NB4 (cell line): ENCODE results near the gene GPR158.

Experiments
- DNase-seq: peaks from one replicate; pipeline ENCODE4 v3.0.0; 2010; ENCODE audit warnings: low read depth
- H3K4me3 ChIP-seq: one replicate; pipeline ENCODE4 v1.5.1; 2011; ENCODE audit warnings: mild to moderate bottlenecking, low read depth, low read length, moderate library complexity
- MAX ChIP-seq: IDR thresholded peaks from 2 replicates; pipeline ENCODE4 v1.6.1; 2011; ENCODE audit warnings: low read depth, low read length
- MYC ChIP-seq: IDR thresholded peaks from 2 replicates; pipeline ENCODE4 v1.6.1; 2011; ENCODE audit warnings: low read depth, low read length
- POLR2A ChIP-seq: IDR thresholded peaks from 2 replicates; pipeline ENCODE4 v1.6.1; 2011; ENCODE audit warnings: mild to moderate bottlenecking; ENCODE audit not compliant: insufficient read length; ENCODE audit errors: extremely low read depth
- TF ChIP-seq, protein P1 (sequence below): IDR thresholded peaks from one replicate; pipeline ENCODE4 v1.5.1; 2012; ENCODE audit warnings: low read depth, low read length

The GPR158 gene

GRCh38 chr10:25245165-25245564, 70.4 kb downstream of the GPR158 start:
- TF ChIP-seq POLR2A (no peak), MAX (no peak), MYC (no peak)
- TF ChIP-seq, protein P1, sequence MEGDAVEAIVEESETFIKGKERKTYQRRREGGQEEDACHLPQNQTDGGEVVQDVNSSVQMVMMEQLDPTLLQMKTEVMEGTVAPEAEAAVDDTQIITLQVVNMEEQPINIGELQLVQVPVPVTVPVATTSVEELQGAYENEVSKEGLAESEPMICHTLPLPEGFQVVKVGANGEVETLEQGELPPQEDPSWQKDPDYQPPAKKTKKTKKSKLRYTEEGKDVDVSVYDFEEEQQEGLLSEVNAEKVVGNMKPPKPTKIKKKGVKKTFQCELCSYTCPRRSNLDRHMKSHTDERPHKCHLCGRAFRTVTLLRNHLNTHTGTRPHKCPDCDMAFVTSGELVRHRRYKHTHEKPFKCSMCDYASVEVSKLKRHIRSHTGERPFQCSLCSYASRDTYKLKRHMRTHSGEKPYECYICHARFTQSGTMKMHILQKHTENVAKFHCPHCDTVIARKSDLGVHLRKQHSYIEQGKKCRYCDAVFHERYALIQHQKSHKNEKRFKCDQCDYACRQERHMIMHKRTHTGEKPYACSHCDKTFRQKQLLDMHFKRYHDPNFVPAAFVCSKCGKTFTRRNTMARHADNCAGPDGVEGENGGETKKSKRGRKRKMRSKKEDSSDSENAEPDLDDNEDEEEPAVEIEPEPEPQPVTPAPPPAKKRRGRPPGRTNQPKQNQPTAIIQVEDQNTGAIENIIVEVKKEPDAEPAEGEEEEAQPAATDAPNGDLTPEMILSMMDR, result no peak
- DNase-seq, result no peak
- H3K4me3 ChIP-seq, result no peak overlapping the region

GRCh38 chr10:25257646-25258045, 82.8 kb downstream of the GPR158 start:
- peak; percentile 0 for DNase-seq
- no peak for TF ChIP-seq MAX
- TF ChIP-seq, protein P1, result no peak
- no peak for TF ChIP-seq MYC
- TF ChIP-seq POLR2A, result no peak
- no peak overlapping the region for H3K4me3 ChIP-seq

DNA sequence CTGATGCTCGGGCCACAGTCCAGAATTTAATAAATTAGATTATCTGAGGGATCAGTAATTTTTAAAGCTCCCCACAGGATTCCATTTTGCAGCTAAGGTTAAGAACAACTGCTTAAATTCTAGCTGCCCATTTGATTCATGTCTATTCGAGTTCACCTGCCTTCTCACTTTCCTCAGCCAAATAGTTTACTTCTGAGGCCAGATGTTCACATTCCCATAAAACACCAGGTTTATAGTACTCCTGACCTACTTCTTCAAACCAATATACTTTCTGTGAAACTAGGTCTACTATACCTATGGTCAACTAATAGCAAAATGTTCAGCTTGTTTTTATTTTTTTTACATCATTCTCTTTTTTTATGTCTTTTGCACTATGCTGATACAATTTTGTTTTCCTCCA, 86.3 kb downstream of the GPR158 start:
- H3K4me3 ChIP-seq, result no peak overlapping the region
- DNase-seq, result no peak
- TF ChIP-seq POLR2A (no peak), MAX (no peak), MYC (no peak)
- TF ChIP-seq, protein P1, result no peak

DNA sequence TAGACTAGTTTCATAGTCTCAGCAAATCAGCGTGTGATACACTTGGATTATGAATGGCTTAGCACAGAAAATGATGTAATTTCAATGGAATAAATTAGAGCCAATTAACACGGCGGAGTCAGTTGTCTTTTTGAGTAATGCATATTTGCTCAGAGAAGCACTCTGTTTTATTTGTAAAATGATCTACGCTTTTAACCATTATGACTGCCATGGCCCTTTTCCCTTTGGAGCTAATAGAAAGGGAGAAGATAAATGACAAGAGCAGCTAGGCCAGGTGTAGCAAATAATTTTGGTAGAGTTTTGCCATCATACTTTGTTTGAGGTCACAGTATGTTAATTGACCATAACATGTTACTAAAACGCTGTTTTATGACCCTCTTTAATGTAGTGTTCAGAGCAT, 86.8 kb downstream of the GPR158 start:
- DNase-seq, result no peak
- H3K4me3 ChIP-seq, result no peak overlapping the region
- TF ChIP-seq MYC (no peak), MAX (no peak), POLR2A (no peak)
- TF ChIP-seq, protein P1, result no peak

GRCh38 chr10:25263931-25264330, 89.1 kb downstream of the GPR158 start:
- no peak for DNase-seq
- no peak for TF ChIP-seq MAX
- TF ChIP-seq MYC, result no peak
- TF ChIP-seq, protein P1, result no peak
- no peak for TF ChIP-seq POLR2A
- no peak overlapping the region for H3K4me3 ChIP-seq

DNA sequence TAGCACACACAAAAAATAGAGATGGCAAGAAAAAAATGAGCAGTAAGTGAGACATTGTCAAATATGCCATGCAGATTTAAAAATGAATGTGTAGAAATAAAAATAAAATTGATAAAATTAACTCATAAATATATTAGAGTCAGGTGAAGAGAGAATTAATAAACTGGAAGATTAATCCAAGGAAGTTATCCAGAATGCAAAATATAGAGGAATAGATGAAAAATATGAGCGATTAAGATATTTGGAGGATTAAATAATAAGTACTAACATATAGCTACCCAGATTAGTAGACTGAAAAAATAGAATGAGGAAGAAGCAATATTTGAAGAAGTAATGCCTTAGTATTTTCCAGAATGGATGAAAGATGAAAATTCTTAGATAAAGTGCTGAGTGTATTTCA, 103.4 kb downstream of the GPR158 start:
- TF ChIP-seq POLR2A (no peak), MAX (no peak), MYC (no peak)
- TF ChIP-seq, protein P1, result no peak
- DNase-seq, result no peak
- H3K4me3 ChIP-seq, result no peak overlapping the region
